HepG2 (cell line): Measurements from ENCODE around the gene INO80. TPM values are rescaled to one million over a fixed set of nuclear protein-coding genes. Genes with fewer than 3 reads are reported as not detected.

Source experiments
- ARNT2 ChIP-seq: sonication (generic); formaldehyde crosslinking; IDR thresholded peaks from 2 replicates; pipeline ENCODE4 v1.8.0; 2022; ENCODE audit warnings: mild to moderate bottlenecking, low read depth, missing genetic modification reagents, moderate library complexity
- DMAP1 ChIP-seq: IDR thresholded peaks from 2 replicates; pipeline ENCODE4 v1.6.1; 2016
- EZH2 ChIP-seq: conservative IDR thresholded peaks from 2 replicates; pipeline ENCODE4 v1.6.1; 2012; ENCODE audit warnings: mild to moderate bottlenecking, low read depth, low read length, moderate library complexity
- FOXJ3 ChIP-seq: sonication (generic); formaldehyde crosslinking; IDR thresholded peaks from 2 replicates; pipeline ENCODE4 v1.4.0; 2020; ENCODE audit warnings: missing genetic modification reagents, mild to moderate bottlenecking, borderline replicate concordance
- HNRNPL ChIP-seq: fragments of 200-400 bp; formaldehyde crosslinking; IDR thresholded peaks from 2 replicates; pipeline ENCODE4 v1.6.1; 2017; ENCODE audit warnings: mild to moderate bottlenecking, low read depth, low read length
- HNRNPLL ChIP-seq: fragments of 200-400 bp; formaldehyde crosslinking; IDR thresholded peaks from 2 replicates; pipeline ENCODE4 v1.6.1; 2017; ENCODE audit warnings: mild to moderate bottlenecking, low read depth, low read length; ENCODE audit not compliant: poor library complexity, severe bottlenecking
- HOXA3 ChIP-seq: sonication (generic); formaldehyde crosslinking; IDR thresholded peaks from 2 replicates; pipeline ENCODE4 v1.5.0; 2020; ENCODE audit warnings: missing genetic modification reagents
- HOXD1 ChIP-seq: sonication (generic); formaldehyde crosslinking; IDR thresholded peaks from 2 replicates; pipeline ENCODE4 v1.5.0; 2020; ENCODE audit warnings: missing genetic modification reagents
- KDM2A ChIP-seq: sonication (generic); formaldehyde crosslinking; IDR thresholded peaks from 2 replicates; pipeline ENCODE4 v1.4.0; 2020; ENCODE audit warnings: low read depth, missing genetic modification reagents, borderline replicate concordance
- KDM5B ChIP-seq: sonication (generic); formaldehyde crosslinking; IDR thresholded peaks from 2 replicates; pipeline ENCODE4 v1.4.0; 2020; ENCODE audit warnings: missing genetic modification reagents, mild to moderate bottlenecking, borderline replicate concordance
- MIER3 ChIP-seq: IDR thresholded peaks from 2 replicates; pipeline ENCODE4 v1.6.1; 2016; ENCODE audit warnings: missing compliant biosample characterization, borderline replicate concordance
- MXI1 ChIP-seq: IDR thresholded peaks from 3 replicates; pipeline ENCODE4 v1.6.1; 2012; ENCODE audit warnings: low read depth, low read length, inconsistent platforms, borderline replicate concordance
- PLRG1 ChIP-seq: fragments of 450-650 bp; conservative IDR thresholded peaks from 2 replicates; pipeline ENCODE4 v1.6.1; 2016
- SAP130 ChIP-seq: IDR thresholded peaks from 2 replicates; pipeline ENCODE4 v1.6.1; 2016; ENCODE audit warnings: low read depth
- SOX5 ChIP-seq: IDR thresholded peaks from 2 replicates; pipeline ENCODE4 v1.6.1; 2016; ENCODE audit warnings: borderline replicate concordance
- SOX6 ChIP-seq, 2 experiments: fragments of 450-650 bp in 1 of 2; sonication (generic) in 1 of 2; formaldehyde crosslinking in 1 of 2; IDR thresholded peaks; 2 replicates each; pipeline versions ENCODE4 v1.4.0 to v1.6.1; 2017 to 2020; ENCODE audit warnings: antibody characterized with exemption in 1 of 2, mild to moderate bottlenecking in 1 of 2, missing genetic modification reagents in 1 of 2
- SRY ChIP-seq: sonication (generic); formaldehyde crosslinking; IDR thresholded peaks from 2 replicates; pipeline ENCODE4 v1.8.0; 2022; ENCODE audit warnings: mild to moderate bottlenecking, missing genetic modification reagents
- STAG1 ChIP-seq: sonication (generic); formaldehyde crosslinking; IDR thresholded peaks from 2 replicates; pipeline ENCODE4 v1.4.0; 2020; ENCODE audit warnings: missing genetic modification reagents
- TBL1XR1 ChIP-seq: fragments of 150-350 bp; IDR thresholded peaks from 2 replicates; pipeline ENCODE4 v1.6.1; 2014; ENCODE audit warnings: borderline replicate concordance, low read length; ENCODE audit not compliant: partially characterized antibody
- YY1 ChIP-seq: IDR thresholded peaks from 2 replicates; pipeline ENCODE4 v1.6.1; 2011; ENCODE audit warnings: low read length, low read depth, moderate library complexity, mild to moderate bottlenecking; ENCODE audit not compliant: insufficient read depth, insufficient replicate concordance
- ZEB1 ChIP-seq: IDR thresholded peaks from 2 replicates; pipeline ENCODE4 v1.6.1; 2012; ENCODE audit warnings: mild to moderate bottlenecking, low read depth, inconsistent platforms; ENCODE audit not compliant: insufficient replicate concordance
- ZNF317 ChIP-seq: sonication (generic); formaldehyde crosslinking; IDR thresholded peaks from 2 replicates; pipeline ENCODE4 v1.5.0; 2020; ENCODE audit warnings: mild to moderate bottlenecking, missing genetic modification reagents
- ZNF34 ChIP-seq: sonication (generic); formaldehyde crosslinking; IDR thresholded peaks from 2 replicates; pipeline ENCODE4 v1.4.0; 2020; ENCODE audit warnings: mild to moderate bottlenecking, missing genetic modification reagents, borderline replicate concordance
- ZNF556 ChIP-seq: sonication (generic); formaldehyde crosslinking; IDR thresholded peaks from 2 replicates; pipeline ENCODE4 v1.4.0; 2020; ENCODE audit warnings: mild to moderate bottlenecking, missing genetic modification reagents, borderline replicate concordance
- ZNF652 ChIP-seq: IDR thresholded peaks from 2 replicates; pipeline ENCODE4 v1.6.1; 2016; ENCODE audit warnings: low read depth, borderline replicate concordance
- ZNF792 ChIP-seq: IDR thresholded peaks from 2 replicates; pipeline ENCODE4 v1.6.1; 2016
- polyA plus RNA-seq, 8 experiments: library from polyadenylated mRNA; depleted of rRNA in 3 of 8; stranded (reverse) in 7 of 8; unstranded in 1 of 8; fragments of >200 nt; fragmentation: Illumina TruSeq in 4 of 8; extraction: Trizol in 4 of 8; gene quantifications; 2 replicates each; pipeline versions ENCODE4 v1.2.1 to v1.2.3, GENCODE V29; 2011 to 2016; ENCODE audit warnings: low read depth in 4 of 8, missing spikeins in 1 of 8, mixed read lengths in 1 of 8; ENCODE audit not compliant: insufficient read depth in 1 of 8
- total RNA-seq, 5 experiments: library from RNA; depleted of rRNA; stranded (reverse); fragments of >200 nt; fragmentation: Illumina TruSeq; extraction: Trizol; gene quantifications; 2 replicates each; pipeline ENCODE4 v1.2.3, GENCODE V29; 2016; ENCODE audit warnings: low read depth in 1 of 5
- TF ChIP-seq, protein P1 (sequence below), 2 experiments: sonication (generic) in 1 of 2; formaldehyde crosslinking in 1 of 2; IDR thresholded peaks; 2 replicates each; pipeline versions ENCODE4 v1.4.0 to v1.6.1; 2016 to 2020; ENCODE audit warnings: borderline replicate concordance in 1 of 2, low read depth in 1 of 2, mild to moderate bottlenecking in 1 of 2, missing genetic modification reagents in 1 of 2

The INO80 gene
- total and polyA plus RNA-seq, 2 of the 13 experiments (the other 11 are each of a cell fraction or from before 2014, with no cell fraction given) = 3.6 to 14.8 TPM

DNA sequence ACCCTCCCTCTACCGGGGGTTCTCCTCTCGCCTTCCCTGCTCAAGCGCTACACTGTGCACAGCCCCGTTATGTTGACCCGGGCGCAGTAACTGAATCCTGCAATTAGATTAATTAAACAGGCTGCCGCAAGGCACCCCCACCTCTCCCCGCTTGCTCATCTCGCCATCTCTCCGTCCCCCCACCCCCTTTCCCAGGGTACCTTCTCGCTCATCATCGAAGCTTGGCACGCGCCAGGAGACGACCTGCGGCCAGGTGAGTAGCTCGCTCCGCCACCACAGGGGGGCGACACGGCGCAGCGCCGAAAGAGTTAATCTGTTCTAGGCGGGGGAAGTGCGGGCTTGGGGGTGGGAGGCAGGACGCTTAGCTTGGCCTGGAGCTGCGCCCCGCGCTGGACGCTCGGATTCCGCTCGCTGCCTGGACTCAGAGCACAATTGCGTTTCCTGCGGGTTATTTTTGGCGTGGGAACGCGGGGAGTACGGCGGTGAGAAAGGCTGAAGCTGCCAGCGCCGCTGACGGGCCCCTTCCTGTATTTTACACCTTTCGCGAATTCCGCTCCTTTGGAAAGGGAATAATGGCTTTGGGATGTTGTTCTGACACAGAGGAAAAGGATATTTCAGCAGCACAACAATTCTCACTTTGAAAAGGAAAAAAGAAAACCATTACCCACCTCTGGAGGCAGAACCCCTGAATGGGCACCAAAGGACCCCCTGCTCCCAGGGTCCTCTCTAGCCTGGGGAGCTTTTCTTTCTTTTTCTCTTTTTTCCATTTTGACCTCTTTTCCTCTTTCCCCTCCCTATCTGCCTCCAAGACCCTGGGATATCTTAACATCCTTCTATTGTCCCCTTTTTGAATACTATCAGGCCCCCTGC, 185.4 kb downstream of the INO80 start (continued):
- TF ChIP-seq SOX5 (CRISPR knock-in tag) = no peak
- TF ChIP-seq ZNF556 = 0 out of 2 replicates have a peak, but pooled peaks have one; percentile 38
- TF ChIP-seq KDM5B (CRISPR knock-in tag) = peak; percentile 15; the same call in 1 of the 2 replicates
- TF ChIP-seq HNRNPL = peak; percentile 69; the same call in 1 of the 2 replicates
- TF ChIP-seq MXI1 = no peak
- TF ChIP-seq MIER3 (CRISPR knock-in tag) = no peak
- TF ChIP-seq SRY (CRISPR knock-in tag) = no peak
- TF ChIP-seq, protein P1, sequence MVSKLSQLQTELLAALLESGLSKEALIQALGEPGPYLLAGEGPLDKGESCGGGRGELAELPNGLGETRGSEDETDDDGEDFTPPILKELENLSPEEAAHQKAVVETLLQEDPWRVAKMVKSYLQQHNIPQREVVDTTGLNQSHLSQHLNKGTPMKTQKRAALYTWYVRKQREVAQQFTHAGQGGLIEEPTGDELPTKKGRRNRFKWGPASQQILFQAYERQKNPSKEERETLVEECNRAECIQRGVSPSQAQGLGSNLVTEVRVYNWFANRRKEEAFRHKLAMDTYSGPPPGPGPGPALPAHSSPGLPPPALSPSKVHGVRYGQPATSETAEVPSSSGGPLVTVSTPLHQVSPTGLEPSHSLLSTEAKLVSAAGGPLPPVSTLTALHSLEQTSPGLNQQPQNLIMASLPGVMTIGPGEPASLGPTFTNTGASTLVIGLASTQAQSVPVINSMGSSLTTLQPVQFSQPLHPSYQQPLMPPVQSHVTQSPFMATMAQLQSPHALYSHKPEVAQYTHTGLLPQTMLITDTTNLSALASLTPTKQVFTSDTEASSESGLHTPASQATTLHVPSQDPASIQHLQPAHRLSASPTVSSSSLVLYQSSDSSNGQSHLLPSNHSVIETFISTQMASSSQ (IDR thresholded peaks at IDR 0.05; ENCODE audit: low read depth) = no peak
- TF ChIP-seq, protein P1 (CRISPR knock-in tag; IDR thresholded peaks at IDR 0.05; ENCODE audit: borderline replicate concordance) = 0 out of 2 replicates have a peak, but pooled peaks have one; percentile 18
- TF ChIP-seq ZNF317 (CRISPR knock-in tag) = no peak
- peak; percentile 51 for TF ChIP-seq HNRNPLL
- TF ChIP-seq HOXD1 (CRISPR knock-in tag) = no peak
- TF ChIP-seq ZNF34 (CRISPR knock-in tag) = no peak
- no peak for TF ChIP-seq TBL1XR1
- peak; percentile 84 for TF ChIP-seq KDM2A (CRISPR knock-in tag)
- peak; percentile 28; the same call in 1 of the 2 replicates for TF ChIP-seq SAP130 (CRISPR knock-in tag)
- no peak for TF ChIP-seq PLRG1
- no peak for TF ChIP-seq HOXA3
- TF ChIP-seq DMAP1 (CRISPR knock-in tag) = peak; percentile 29; the same call in 1 of the 2 replicates
- TF ChIP-seq SOX6 (IDR thresholded peaks at IDR 0.05) = no peak
- TF ChIP-seq SOX6 (CRISPR knock-in tag; IDR thresholded peaks at IDR 0.05) = 0 out of 2 replicates have a peak, but pooled peaks have one; percentile 10
- no peak for TF ChIP-seq EZH2
- peak; percentile 98 for TF ChIP-seq ZNF652 (CRISPR knock-in tag)
- TF ChIP-seq ARNT2 (CRISPR knock-in tag) = 0 out of 2 replicates have a peak, but pooled peaks have one; percentile 31
- no peak for TF ChIP-seq FOXJ3 (CRISPR knock-in tag)
- peak; percentile 97 for TF ChIP-seq ZEB1
- peak; percentile 39 for TF ChIP-seq YY1
- TF ChIP-seq STAG1 = peak; percentile 36
- no peak for TF ChIP-seq ZNF792
